ENCODE measurements around the gene SPOCD1. TPM values are rescaled to one million over a fixed set of nuclear protein-coding genes. Genes with fewer than 3 reads are reported as not detected.

SPOCD1 gene
- total and polyA plus RNA-seq, 12 donors: 0.09 to 2.4 (median 0.61) TPM

DNA sequence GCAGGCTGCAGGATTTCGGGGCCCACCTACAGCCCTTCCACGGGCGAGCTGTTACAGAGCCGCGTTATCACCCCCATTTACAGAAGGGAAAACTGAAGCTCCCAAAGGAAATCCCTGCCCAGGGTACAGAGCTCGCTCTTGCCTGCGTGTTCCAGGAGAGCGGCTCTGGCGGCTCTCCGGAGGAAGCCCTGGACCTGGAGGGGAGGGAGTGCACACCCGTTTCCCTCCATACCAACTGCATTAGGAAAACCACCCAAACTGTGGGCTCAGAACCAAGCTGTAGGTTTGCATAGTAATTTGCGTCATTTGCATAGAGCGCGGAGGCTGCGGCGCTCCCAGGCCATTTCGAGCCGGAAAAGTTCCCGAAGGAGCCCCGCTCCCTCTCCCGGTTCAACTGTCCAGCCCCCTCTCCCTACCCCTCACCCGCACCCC is 27.0 kb downstream of the SPOCD1 start:
- WGBS, 4 donors: 0 to 1% (median 0%) methylated on average over 10 to 22 of the region's 22 CpGs
- intact Hi-C loops (cut with DNase I): no loop called here
- Histone ChIP-seq H3K4me1 (replicated peaks in 1 of 2) (no peaks in the 10 kb centered on the region), H3K27me3 (no peaks in the 10 kb centered on the region), H3K4me3 (peak overlapping the region; percentile 22 to 72 (median 48)), H3K27ac (peak overlapping the region; percentile 43 to 95 (median 71)), H3K9me3 (replicated peaks in 1 of 3) (no peaks in the 10 kb centered on the region), H3K36me3 (replicated peaks in 1 of 2) (no peaks in the 10 kb centered on the region)
- peak in 1 of 7 donors; percentile 45 for DNase-seq
- TF ChIP-seq, protein P1, sequence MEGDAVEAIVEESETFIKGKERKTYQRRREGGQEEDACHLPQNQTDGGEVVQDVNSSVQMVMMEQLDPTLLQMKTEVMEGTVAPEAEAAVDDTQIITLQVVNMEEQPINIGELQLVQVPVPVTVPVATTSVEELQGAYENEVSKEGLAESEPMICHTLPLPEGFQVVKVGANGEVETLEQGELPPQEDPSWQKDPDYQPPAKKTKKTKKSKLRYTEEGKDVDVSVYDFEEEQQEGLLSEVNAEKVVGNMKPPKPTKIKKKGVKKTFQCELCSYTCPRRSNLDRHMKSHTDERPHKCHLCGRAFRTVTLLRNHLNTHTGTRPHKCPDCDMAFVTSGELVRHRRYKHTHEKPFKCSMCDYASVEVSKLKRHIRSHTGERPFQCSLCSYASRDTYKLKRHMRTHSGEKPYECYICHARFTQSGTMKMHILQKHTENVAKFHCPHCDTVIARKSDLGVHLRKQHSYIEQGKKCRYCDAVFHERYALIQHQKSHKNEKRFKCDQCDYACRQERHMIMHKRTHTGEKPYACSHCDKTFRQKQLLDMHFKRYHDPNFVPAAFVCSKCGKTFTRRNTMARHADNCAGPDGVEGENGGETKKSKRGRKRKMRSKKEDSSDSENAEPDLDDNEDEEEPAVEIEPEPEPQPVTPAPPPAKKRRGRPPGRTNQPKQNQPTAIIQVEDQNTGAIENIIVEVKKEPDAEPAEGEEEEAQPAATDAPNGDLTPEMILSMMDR (IDR thresholded peaks at IDR 0.05): no peak
- no peak for TF ChIP-seq POLR2A (IDR thresholded peaks at IDR 0.05)

DNA sequence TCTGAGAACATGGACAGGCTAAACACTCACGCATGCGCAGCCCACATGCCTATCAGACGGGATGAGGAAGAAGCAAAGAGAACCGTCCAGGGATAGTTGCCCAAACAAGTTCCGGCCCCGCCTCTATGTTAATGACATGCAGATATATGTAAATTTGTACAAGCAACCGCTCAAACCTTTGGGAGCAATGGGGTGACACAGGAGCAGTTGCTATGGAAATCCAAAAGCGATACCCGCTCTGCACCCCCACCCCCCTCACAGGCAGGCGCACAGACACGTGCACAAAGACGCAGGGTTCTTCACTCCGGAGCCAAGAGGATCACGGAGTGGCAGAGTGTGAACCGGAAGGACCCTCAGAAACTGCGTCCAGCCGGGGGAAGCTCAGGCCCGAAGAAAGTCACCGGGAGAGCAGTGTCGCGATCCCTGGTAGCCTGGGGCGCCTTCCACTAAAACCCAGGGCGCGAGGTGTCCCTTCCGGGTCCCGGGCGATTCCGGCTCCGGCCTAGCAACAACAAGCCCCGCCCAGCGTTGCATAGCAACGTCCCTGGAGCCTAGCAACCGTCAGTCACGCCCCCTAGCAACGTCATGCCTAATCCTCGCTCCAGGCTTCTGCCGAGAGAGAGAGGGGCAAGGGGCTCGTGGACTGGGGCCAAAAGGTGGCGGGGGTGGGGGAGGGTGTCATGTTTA is 27.5 kb downstream of the SPOCD1 start:
- Histone ChIP-seq H3K9me3 (replicated peaks in 1 of 3) (no peaks in the 10 kb centered on the region), H3K4me1 (replicated peaks in 1 of 2) (no peaks in the 10 kb centered on the region), H3K27ac (peak overlapping the region; percentile 43 to 95 (median 71)), H3K27me3 (no peaks in the 10 kb centered on the region), H3K4me3 (peak overlapping the region; percentile 22 to 72 (median 48)), H3K36me3 (replicated peaks in 1 of 2) (no peaks in the 10 kb centered on the region)
- peak; percentile 92 to 97 (median 94) for DNase-seq
- WGBS, 4 donors: 2 to 3% (median 2%) methylated on average over 9 to 39 of the region's 39 CpGs
- peak; percentile 27 to 37 for TF ChIP-seq POLR2A (IDR thresholded peaks at IDR 0.05)
- TF ChIP-seq, protein P1 (IDR thresholded peaks at IDR 0.05): no peak
- intact Hi-C loops (cut with DNase I): no loop called here

DNA sequence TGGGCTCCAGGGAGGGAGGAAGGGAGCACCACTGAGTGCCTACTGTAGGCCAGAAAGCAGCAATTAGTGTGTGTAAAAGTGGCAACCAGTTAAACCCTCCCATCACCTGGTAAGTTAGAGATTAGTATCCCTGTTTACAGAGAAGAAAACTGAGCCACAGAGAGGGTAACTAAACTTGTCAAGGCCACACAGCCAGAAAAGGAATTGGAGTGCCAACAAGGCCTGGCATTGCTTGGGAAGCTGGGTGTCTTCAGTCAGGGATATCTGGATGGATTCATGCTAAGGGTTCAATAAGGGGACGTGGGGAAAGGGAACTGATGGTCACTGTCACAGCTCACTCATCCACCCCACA is 28.1 kb downstream of the SPOCD1 start:
- Histone ChIP-seq H3K36me3 (replicated peaks in 1 of 2) (no peaks in the 10 kb centered on the region), H3K4me1 (replicated peaks in 1 of 2) (no peaks in the 10 kb centered on the region), H3K27me3 (no peaks in the 10 kb centered on the region), H3K9me3 (replicated peaks in 1 of 3) (no peaks in the 10 kb centered on the region), H3K4me3 (no peak overlapping the region), H3K27ac (peak overlapping the region in 3 of 5 donors; percentile 49 to 95 (median 80))
- WGBS, 4 donors: 16 to 47% (median 21%) methylated on average over 1 of the region's 1 CpG
- TF ChIP-seq POLR2A (IDR thresholded peaks at IDR 0.05): no peak
- TF ChIP-seq, protein P1 (IDR thresholded peaks at IDR 0.05): no peak
- no peak for DNase-seq
- intact Hi-C loops (cut with DNase I): loop anchor here in 1 of 2 donors (2.0 kb wide), 1 partner anchor 123 kb away; no protein-coding TSS in a partner anchor

DNA sequence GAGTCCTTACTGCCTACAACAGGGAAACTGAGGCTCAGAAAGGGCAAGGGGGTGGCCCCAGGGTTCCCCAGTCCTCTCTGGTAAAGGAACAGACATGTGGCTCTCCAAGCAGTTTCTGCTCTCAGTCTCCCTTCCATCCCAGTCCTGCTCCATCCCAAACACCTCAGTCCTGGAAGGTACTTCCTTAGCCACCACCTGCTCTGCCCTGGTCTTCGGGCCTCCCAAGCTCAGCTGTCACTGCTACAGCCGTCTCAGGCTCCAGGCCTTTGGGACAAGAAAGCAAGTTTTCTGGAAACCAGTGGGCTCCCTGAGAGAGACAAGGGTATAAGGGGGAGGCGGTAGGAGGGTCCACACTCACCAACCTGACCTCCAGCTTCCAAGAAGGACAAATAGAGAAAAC is 28.6 kb downstream of the SPOCD1 start:
- no peaks in the 10 kb centered on the region for H3K36me3 ChIP-seq (replicated peaks in 1 of 2)
- 86 to 93% (median 88%) methylated on average over 3 of the region's 3 CpGs for WGBS, 4 donors
- TF ChIP-seq, protein P1 (IDR thresholded peaks at IDR 0.05): no peak
- no peak for TF ChIP-seq POLR2A (IDR thresholded peaks at IDR 0.05)
- H3K27ac ChIP-seq: peak overlapping the region in 1 of 5 donors; percentile 80
- DNase-seq: no peak
- intact Hi-C loops (cut with DNase I): loop anchor here in 1 of 2 donors (2.0 kb wide), 1 partner anchor 122 kb away; no protein-coding TSS in a partner anchor
- no peaks in the 10 kb centered on the region for H3K4me1 ChIP-seq (replicated peaks in 1 of 2)
- H3K9me3 ChIP-seq (replicated peaks in 1 of 3): no peaks in the 10 kb centered on the region
- H3K4me3 ChIP-seq: no peak overlapping the region
- H3K27me3 ChIP-seq: no peaks in the 10 kb centered on the region

Data from adrenal gland (tissue), 12 donors.